Loucy (cell line): ENCODE results near the gene CRB2.

ENCODE experiments used
- CTCF ChIP-seq: fragments of 200-600 bp; sonication (generic); conservative IDR thresholded peaks from 2 replicates; pipeline ENCODE4 v1.5.1; 2014; ENCODE audit warnings: mild to moderate bottlenecking, antibody characterized with exemption, low read length
- EZH2phosphoT487 ChIP-seq: fragments of 200-600 bp; IDR thresholded peaks from 2 replicates; pipeline ENCODE4 v1.6.1; 2018; ENCODE audit warnings: antibody characterized with exemption, mild to moderate bottlenecking, moderate library complexity, borderline replicate concordance

GRCh38 chr9:123342247-123342646, 13.8 kb upstream of the CRB2 start:
- TF ChIP-seq CTCF (no peak), EZH2phosphoT487 (no peak)
